ENCODE data around the gene XRCC6.

DNA sequence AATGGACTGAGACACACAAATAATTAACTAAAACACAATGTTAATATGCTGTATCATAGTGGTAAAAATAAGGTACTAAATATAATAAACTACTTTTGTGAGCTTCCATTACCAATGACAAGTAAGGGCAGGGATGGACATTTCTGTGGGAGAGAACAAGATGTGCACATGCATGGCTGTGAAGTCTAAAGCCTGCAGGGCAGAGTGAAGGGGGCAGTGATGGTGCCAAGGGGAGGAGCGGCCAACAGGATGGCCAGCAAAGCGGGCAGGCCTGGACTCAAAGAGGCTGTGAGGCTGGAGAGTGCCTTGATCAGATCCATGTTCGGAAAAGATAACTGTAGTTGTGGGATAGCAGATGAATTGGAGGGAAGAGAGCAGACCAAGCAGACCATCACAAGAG is 12.7 kb upstream of the XRCC6 start:
- TF ChIP-seq CTCF (IDR thresholded peaks at IDR 0.05) = no peak
- TF ChIP-seq EZH2 (IDR thresholded peaks at IDR 0.05) = no peak
